Measurements from ENCODE around the gene LYST.

Gene LYST

DNA sequence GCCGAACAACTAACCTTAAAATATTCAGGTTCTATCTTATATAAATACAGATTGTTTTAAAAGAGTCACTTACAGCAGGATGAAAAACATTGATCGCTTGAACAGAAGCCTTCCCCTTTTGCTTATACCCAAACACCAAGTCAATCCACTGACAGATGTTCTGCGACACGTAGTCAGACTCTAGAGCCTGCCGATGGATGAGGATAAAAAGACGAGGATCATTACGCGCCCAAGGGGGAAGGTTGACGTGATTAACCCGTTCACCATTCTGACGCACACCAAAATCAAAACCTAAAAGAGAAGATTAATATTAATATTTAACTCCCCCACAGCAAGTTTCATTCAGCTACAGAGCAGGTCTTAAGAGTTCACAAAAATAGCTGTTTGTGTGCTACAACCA, 157.7 kb downstream of the LYST start:
- Histone ChIP-seq H3K9ac (ENCODE audit: low read length) (no peak overlapping the region), H4K20me1 (ENCODE audit: low read depth, low read length) (no peaks in the 10 kb centered on the region), H3K79me2 (ENCODE audit: insufficient read depth, low read length) (no peaks in the 10 kb centered on the region), H3F3A (ENCODE audit: insufficient read depth) (no peaks in the 10 kb centered on the region), H3K4me2 (ENCODE audit: low read depth, low read length, poor library complexity, severe bottlenecking) (no peak overlapping the region), H3K9me2 (replicated peaks; ENCODE audit: insufficient read depth, low read length) (no peaks in the 10 kb centered on the region), H3K36me3 (ENCODE audit: low read length) (no peaks in the 10 kb centered on the region), H2AFZ (ENCODE audit: low read depth, low read length, severe bottlenecking) (no peak overlapping the region), H3K27ac (ENCODE audit: low read depth, low read length) (no peak overlapping the region), H3K9me3 (ENCODE audit: insufficient read depth, low read length) (no peaks in the 10 kb centered on the region), H3K27me3 (ENCODE audit: low read length) (no peaks in the 10 kb centered on the region), H3K4me3 (ENCODE audit: insufficient read depth, low read length, poor library complexity, severe bottlenecking) (no peak overlapping the region)
- TF ChIP-seq EZH2phosphoT487 (conservative IDR thresholded peaks at IDR 0.05; ENCODE audit: low read length): no peak
- TF ChIP-seq, protein P1, sequence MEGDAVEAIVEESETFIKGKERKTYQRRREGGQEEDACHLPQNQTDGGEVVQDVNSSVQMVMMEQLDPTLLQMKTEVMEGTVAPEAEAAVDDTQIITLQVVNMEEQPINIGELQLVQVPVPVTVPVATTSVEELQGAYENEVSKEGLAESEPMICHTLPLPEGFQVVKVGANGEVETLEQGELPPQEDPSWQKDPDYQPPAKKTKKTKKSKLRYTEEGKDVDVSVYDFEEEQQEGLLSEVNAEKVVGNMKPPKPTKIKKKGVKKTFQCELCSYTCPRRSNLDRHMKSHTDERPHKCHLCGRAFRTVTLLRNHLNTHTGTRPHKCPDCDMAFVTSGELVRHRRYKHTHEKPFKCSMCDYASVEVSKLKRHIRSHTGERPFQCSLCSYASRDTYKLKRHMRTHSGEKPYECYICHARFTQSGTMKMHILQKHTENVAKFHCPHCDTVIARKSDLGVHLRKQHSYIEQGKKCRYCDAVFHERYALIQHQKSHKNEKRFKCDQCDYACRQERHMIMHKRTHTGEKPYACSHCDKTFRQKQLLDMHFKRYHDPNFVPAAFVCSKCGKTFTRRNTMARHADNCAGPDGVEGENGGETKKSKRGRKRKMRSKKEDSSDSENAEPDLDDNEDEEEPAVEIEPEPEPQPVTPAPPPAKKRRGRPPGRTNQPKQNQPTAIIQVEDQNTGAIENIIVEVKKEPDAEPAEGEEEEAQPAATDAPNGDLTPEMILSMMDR (IDR thresholded peaks at IDR 0.05; ENCODE audit: insufficient read depth, low read length, poor library complexity, severe bottlenecking): no peak

DNA sequence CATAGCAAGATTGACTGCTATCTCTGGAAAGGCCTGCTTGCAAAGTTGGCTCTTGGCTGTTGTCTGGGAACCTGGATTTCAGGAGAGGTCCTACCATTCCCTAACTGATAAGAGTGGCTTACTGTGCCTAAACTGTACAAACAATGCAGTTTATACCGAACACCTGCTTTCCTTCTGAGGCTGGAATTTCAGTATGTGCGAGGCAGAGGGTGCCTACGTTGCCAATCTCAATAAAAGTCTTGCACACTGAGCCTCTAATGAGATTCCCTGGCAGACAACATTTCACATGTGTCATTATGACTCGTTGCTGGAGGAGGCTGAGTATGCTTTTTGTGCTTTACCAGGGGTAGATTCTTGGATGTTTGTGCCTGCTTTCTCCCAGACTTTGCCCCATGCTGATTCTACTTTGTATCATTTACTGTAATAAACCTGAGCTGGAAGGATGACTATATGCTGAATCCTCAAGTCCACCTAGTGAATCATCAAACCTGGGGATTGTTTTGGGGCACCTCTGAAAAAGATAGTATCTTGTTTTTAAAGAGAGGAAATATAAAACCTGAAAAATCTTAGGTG, 158.2 kb downstream of the LYST start:
- no peaks in the 10 kb centered on the region for H4K20me1 ChIP-seq (ENCODE audit: low read depth, low read length)
- no peaks in the 10 kb centered on the region for H3K79me2 ChIP-seq (ENCODE audit: insufficient read depth, low read length)
- H3K4me2 ChIP-seq (ENCODE audit: low read depth, low read length, poor library complexity, severe bottlenecking): no peak overlapping the region
- no peaks in the 10 kb centered on the region for H3K9me2 ChIP-seq (replicated peaks; ENCODE audit: insufficient read depth, low read length)
- H3K9me3 ChIP-seq (ENCODE audit: insufficient read depth, low read length): no peaks in the 10 kb centered on the region
- H2AFZ ChIP-seq (ENCODE audit: low read depth, low read length, severe bottlenecking): no peak overlapping the region
- no peak overlapping the region for H3K9ac ChIP-seq (ENCODE audit: low read length)
- H3K27me3 ChIP-seq (ENCODE audit: low read length): no peaks in the 10 kb centered on the region
- H3K36me3 ChIP-seq (ENCODE audit: low read length): no peaks in the 10 kb centered on the region
- no peak overlapping the region for H3K27ac ChIP-seq (ENCODE audit: low read depth, low read length)
- H3F3A ChIP-seq (ENCODE audit: insufficient read depth): no peaks in the 10 kb centered on the region
- no peak for TF ChIP-seq EZH2phosphoT487 (conservative IDR thresholded peaks at IDR 0.05; ENCODE audit: low read length)
- TF ChIP-seq, protein P1 (IDR thresholded peaks at IDR 0.05; ENCODE audit: insufficient read depth, low read length, poor library complexity, severe bottlenecking): no peak
- no peak overlapping the region for H3K4me3 ChIP-seq (ENCODE audit: insufficient read depth, low read length, poor library complexity, severe bottlenecking)

DNA sequence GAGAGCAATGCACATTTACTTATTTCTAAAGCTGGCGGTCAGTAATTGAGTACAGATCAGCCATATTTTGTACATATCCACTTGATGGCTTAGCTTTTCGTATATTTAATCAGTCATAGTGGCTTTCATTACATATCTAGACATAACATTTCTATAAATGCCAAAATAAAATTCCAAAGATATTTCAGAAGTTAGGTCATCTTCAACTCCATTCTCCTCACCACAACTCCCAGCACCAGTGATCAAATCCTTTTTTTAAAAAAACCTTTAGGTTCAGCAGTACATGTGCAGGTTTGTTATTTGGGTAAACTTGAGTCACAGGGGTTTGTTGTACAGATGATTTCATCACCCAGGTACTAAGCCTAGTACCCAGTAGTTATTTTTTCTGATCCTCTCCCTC, 163.2 kb downstream of the LYST start:
- TF ChIP-seq, protein P1 (IDR thresholded peaks at IDR 0.05; ENCODE audit: insufficient read depth, low read length, poor library complexity, severe bottlenecking): no peak
- no peak for TF ChIP-seq EZH2phosphoT487 (conservative IDR thresholded peaks at IDR 0.05; ENCODE audit: low read length)
- Histone ChIP-seq H3K27ac (ENCODE audit: low read depth, low read length) (no peak overlapping the region), H3K4me3 (ENCODE audit: insufficient read depth, low read length, poor library complexity, severe bottlenecking) (no peak overlapping the region), H3K9ac (ENCODE audit: low read length) (no peak overlapping the region), H3K79me2 (ENCODE audit: insufficient read depth, low read length) (no peaks in the 10 kb centered on the region), H3K4me2 (ENCODE audit: low read depth, low read length, poor library complexity, severe bottlenecking) (no peak overlapping the region), H3K9me3 (ENCODE audit: insufficient read depth, low read length) (no peaks in the 10 kb centered on the region), H3F3A (ENCODE audit: insufficient read depth) (no peaks in the 10 kb centered on the region), H2AFZ (ENCODE audit: low read depth, low read length, severe bottlenecking) (no peak overlapping the region), H3K36me3 (ENCODE audit: low read length) (no peaks in the 10 kb centered on the region), H4K20me1 (ENCODE audit: low read depth, low read length) (no peaks in the 10 kb centered on the region), H3K27me3 (ENCODE audit: low read length) (no peaks in the 10 kb centered on the region), H3K9me2 (replicated peaks; ENCODE audit: insufficient read depth, low read length) (no peaks in the 10 kb centered on the region)
